Measurements from ENCODE around the gene RAB7A. TPM values are rescaled to one million over a fixed set of nuclear protein-coding genes. Genes with fewer than 3 reads are reported as not detected.

RAB7A gene
- total RNA-seq, 1 donor from 2014 or later: 306 TPM

DNA sequence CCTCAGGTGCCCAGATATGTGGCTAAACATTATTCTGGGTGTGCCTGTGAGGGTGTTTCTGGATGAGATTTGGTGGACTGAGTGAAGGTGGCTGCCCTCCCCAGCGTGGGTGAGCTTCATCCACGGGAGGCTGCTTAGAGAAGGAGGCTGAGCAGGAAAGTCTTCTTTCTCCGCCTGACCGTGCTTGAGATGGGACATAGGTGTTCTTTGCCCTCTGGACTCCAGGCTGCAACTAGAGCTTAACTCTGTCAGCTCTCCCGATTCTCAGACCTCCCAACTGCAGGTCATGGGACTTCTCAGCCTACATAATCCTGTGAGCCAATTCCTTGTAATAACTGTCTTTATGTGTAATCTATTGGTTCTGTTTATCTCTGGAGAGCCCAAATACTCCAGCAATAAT lies 34.1 kb downstream of the RAB7A start:
- no peak for TF ChIP-seq CTCF (IDR thresholded peaks at IDR 0.05)
- DNase-seq (no peak), ATAC-seq (no peak)
- Histone ChIP-seq H3K27me3 (no peaks in the 10 kb centered on the region), H3K36me3 (peaks cover 7% of the 10 kb centered on the region), H3K4me3 (no peak overlapping the region), H3K27ac (peak overlapping the region; percentile 43), H3K9me3 (no peaks in the 10 kb centered on the region), H3K4me1 (peaks cover 50% of the 10 kb centered on the region)
- intact Hi-C loops (cut with DNase I): no loop called here

- DNase-seq (no peak), ATAC-seq (no peak)
These were observed 34.9 kb downstream of the RAB7A start for GRCh38 chr3:128760881-128761280.

GRCh38 chr3:128761392-128761791 lies 35.4 kb downstream of the RAB7A start:
- no peak overlapping the region for H3K4me3 ChIP-seq
- TF ChIP-seq CTCF (IDR thresholded peaks at IDR 0.05): no peak
- no peaks in the 10 kb centered on the region for H3K9me3 ChIP-seq
- H3K27me3 ChIP-seq: no peaks in the 10 kb centered on the region
- peak overlapping the region; percentile 0 for H3K27ac ChIP-seq
- intact Hi-C loops (cut with DNase I): no loop called here
- DNase-seq (no peak), ATAC-seq (no peak)
- peaks cover 9% of the 10 kb centered on the region for H3K36me3 ChIP-seq
- H3K4me1 ChIP-seq: peaks cover 50% of the 10 kb centered on the region

More at GRCh38 chr3:128760881-128761280, 34.9 kb downstream of the RAB7A start:
- H3K9me3 ChIP-seq: no peaks in the 10 kb centered on the region
- TF ChIP-seq CTCF (IDR thresholded peaks at IDR 0.05): no peak
- H3K36me3 ChIP-seq: peaks cover 9% of the 10 kb centered on the region
- H3K27ac ChIP-seq: no peak overlapping the region
- intact Hi-C loops (cut with DNase I): no loop called here
- peaks cover 50% of the 10 kb centered on the region for H3K4me1 ChIP-seq
- H3K4me3 ChIP-seq: no peak overlapping the region
- no peaks in the 10 kb centered on the region for H3K27me3 ChIP-seq

GRCh38 chr3:128763967-128764366 lies 38.0 kb downstream of the RAB7A start:
- TF ChIP-seq CTCF (IDR thresholded peaks at IDR 0.05): no peak
- intact Hi-C loops (cut with DNase I): no loop called here
- H3K4me1 ChIP-seq: peaks cover 48% of the 10 kb centered on the region
- no peak overlapping the region for H3K27ac ChIP-seq
- ATAC-seq (no peak), DNase-seq (no peak)
- no peak overlapping the region for H3K4me3 ChIP-seq
- no peaks in the 10 kb centered on the region for H3K27me3 ChIP-seq
- peaks cover 9% of the 10 kb centered on the region for H3K36me3 ChIP-seq
- no peaks in the 10 kb centered on the region for H3K9me3 ChIP-seq

GRCh38 chr3:128764863-128765262 lies 38.9 kb downstream of the RAB7A start:
- DNase-seq: no peak
- intact Hi-C loops (cut with DNase I): no loop called here
- no peaks in the 10 kb centered on the region for H3K9me3 ChIP-seq
- no peak for ATAC-seq
- peaks cover 9% of the 10 kb centered on the region for H3K36me3 ChIP-seq
- H3K27ac ChIP-seq: no peak overlapping the region
- H3K4me3 ChIP-seq: no peak overlapping the region
- H3K27me3 ChIP-seq: no peaks in the 10 kb centered on the region
- no peak for TF ChIP-seq CTCF (IDR thresholded peaks at IDR 0.05)
- peaks cover 50% of the 10 kb centered on the region for H3K4me1 ChIP-seq

DNA sequence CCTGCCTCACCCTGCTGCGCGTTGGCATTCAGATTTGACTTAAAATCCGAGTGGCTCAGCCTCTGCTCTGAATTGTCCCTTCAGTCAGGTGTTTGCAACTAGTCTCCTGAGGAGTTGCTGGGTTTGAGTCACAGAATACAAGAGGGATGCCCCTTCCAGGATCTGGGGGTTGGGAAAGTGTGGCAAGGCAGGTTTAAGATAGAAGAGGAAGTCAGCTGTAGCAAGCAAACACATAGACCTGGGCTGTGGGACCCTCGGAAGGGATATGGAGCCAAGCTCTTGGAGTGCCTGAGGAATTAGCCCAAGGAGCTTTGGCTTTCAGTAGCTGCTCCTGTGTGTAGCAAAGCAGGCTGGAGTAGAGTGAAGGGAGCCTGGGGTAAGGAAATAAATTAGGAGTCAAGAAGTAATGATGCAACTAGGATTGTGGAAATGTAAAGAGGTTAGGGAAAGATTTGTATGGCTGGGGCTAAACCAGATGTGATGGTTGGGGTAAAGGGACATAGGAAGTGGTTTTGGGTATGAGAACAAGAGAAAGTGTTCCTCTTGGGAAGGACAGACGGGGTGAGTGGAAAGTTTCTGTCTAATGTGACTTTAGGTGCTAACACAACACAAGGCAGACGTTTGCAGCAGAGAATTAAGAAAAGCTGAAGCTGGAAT lies 41.2 kb downstream of the RAB7A start:
- H3K9me3 ChIP-seq: no peaks in the 10 kb centered on the region
- TF ChIP-seq CTCF (IDR thresholded peaks at IDR 0.05): no peak
- ATAC-seq (peak; percentile 42), DNase-seq (no peak)
- H3K27ac ChIP-seq: no peak overlapping the region
- peaks cover 9% of the 10 kb centered on the region for H3K36me3 ChIP-seq
- intact Hi-C loops (cut with DNase I): no loop called here
- no peaks in the 10 kb centered on the region for H3K27me3 ChIP-seq
- H3K4me1 ChIP-seq: peaks cover 40% of the 10 kb centered on the region
- H3K4me3 ChIP-seq: no peak overlapping the region
